Measurements from ENCODE around the gene MOGAT1. TPM values are rescaled to one million over a fixed set of nuclear protein-coding genes. Genes with fewer than 3 reads are reported as not detected.

The MOGAT1 gene
- total and polyA plus RNA-seq, 2 of the 13 experiments (the other 11 are each of a cell fraction or from before 2014, with no cell fraction given) = 0.98 to 4.3 TPM

DNA sequence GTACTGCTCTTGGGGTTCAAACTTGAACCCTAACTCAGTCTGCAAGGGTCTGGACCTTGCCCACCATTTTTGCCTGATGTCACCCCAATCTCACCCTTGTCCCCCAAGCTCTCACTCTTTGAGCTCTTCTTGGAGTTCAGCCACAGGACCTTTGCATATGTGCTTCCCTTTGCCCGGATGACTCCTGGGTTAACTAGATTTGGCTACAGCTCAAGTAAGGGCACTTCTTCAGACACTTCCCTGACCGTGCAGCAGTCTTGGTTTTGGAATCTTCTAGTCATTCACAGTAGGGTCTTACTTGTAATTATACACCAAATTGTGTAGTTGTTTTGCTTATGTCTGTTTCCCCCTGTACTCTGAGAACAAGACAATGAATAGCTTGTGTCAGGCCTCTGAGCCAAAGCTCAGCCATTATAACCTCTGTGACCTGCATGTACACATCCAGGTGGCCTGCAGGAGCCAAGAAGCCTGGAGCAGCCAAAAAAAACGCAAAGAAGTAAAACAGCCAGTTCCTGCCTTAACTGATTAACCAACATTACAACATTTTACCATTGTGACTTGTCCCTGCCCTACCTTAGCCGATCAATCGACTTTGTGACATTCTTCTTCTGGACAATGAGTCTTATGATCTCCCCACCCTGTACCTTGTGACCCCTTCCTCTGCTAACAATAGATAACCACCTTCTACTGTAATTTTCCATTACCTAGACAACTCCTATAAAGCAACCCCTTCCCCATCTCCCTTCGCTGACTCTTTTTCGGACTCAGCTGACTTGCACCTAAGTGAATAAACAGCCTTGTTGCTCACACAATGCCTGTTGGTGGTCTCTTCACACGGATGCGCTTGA, 1.0 kb upstream of the MOGAT1 start (continued):
- TF ChIP-seq, protein P1, sequence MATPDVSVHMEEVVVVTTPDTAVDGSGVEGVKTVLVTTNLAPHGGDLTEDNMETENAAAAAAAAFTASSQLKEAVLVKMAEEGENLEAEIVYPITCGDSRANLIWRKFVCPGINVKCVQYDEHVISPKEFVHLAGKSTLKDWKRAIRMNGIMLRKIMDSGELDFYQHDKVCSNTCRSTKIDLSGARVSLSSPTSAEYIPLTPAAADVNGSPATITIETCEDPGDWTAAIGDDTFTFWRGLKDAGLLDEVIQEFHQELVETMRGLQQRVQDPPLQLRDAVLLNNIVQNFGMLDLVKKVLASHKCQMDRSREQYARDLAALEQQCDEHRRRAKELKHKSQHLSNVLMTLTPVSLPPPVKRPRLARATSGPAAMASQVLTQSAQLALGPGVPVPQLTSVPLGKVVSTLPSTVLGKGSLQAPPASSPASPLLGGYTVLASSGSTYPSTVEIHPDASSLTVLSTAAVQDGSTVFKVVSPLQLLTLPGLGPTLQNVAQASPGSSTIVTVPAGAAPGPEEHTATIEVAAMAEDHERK (CRISPR knock-in tag; IDR thresholded peaks at IDR 0.05; ENCODE audit: low read depth) = no peak
- TF ChIP-seq, protein P2, sequence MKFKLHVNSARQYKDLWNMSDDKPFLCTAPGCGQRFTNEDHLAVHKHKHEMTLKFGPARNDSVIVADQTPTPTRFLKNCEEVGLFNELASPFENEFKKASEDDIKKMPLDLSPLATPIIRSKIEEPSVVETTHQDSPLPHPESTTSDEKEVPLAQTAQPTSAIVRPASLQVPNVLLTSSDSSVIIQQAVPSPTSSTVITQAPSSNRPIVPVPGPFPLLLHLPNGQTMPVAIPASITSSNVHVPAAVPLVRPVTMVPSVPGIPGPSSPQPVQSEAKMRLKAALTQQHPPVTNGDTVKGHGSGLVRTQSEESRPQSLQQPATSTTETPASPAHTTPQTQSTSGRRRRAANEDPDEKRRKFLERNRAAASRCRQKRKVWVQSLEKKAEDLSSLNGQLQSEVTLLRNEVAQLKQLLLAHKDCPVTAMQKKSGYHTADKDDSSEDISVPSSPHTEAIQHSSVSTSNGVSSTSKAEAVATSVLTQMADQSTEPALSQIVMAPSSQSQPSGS (CRISPR knock-in tag; IDR thresholded peaks at IDR 0.05) = 0 out of 2 replicates have a peak, but pooled peaks have one; percentile 53
- TF ChIP-seq LCORL (IDR thresholded peaks at IDR 0.05) (0 out of 2 replicates have a peak, but pooled peaks have one; percentile 36), LCORL (CRISPR knock-in tag; IDR thresholded peaks at IDR 0.05) (no peak), ZMYM2 (CRISPR knock-in tag; IDR thresholded peaks at IDR 0.05) (no peak; the same call in 1 of the 2 replicates), MED8 (CRISPR knock-in tag; IDR thresholded peaks at IDR 0.05; ENCODE audit: insufficient replicate concordance) (peak; percentile 35), NFKBIZ (CRISPR knock-in tag; IDR thresholded peaks at IDR 0.05) (no peak), PRPF4 (IDR thresholded peaks at IDR 0.05; ENCODE audit: low read depth, low read length, poor library complexity, severe bottlenecking) (no peak), ZNF879 (CRISPR knock-in tag; IDR thresholded peaks at IDR 0.05) (0 out of 2 replicates have a peak, but pooled peaks have one; percentile 5), SP4 (CRISPR knock-in tag; IDR thresholded peaks at IDR 0.05) (no peak), SP140L (CRISPR knock-in tag; IDR thresholded peaks at IDR 0.05; ENCODE audit: borderline replicate concordance) (0 out of 2 replicates have a peak, but pooled peaks have one; percentile 33), ZSCAN22 (CRISPR knock-in tag; IDR thresholded peaks at IDR 0.05) (no peak), NCOA1 (CRISPR knock-in tag; IDR thresholded peaks at IDR 0.05) (peak; percentile 5; the same call in 1 of the 2 replicates), HNRNPH1 (optimal IDR thresholded peaks at IDR 0.05; ENCODE audit: low read depth, low read length) (no peak), SAFB2 (CRISPR knock-in tag; IDR thresholded peaks at IDR 0.05; ENCODE audit: borderline replicate concordance, low read depth) (no peak)
- TF ChIP-seq, protein P3, sequence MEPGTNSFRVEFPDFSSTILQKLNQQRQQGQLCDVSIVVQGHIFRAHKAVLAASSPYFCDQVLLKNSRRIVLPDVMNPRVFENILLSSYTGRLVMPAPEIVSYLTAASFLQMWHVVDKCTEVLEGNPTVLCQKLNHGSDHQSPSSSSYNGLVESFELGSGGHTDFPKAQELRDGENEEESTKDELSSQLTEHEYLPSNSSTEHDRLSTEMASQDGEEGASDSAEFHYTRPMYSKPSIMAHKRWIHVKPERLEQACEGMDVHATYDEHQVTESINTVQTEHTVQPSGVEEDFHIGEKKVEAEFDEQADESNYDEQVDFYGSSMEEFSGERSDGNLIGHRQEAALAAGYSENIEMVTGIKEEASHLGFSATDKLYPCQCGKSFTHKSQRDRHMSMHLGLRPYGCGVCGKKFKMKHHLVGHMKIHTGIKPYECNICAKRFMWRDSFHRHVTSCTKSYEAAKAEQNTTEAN (CRISPR knock-in tag; conservative IDR thresholded peaks at IDR 0.05) = no peak
- TF ChIP-seq, protein P4, sequence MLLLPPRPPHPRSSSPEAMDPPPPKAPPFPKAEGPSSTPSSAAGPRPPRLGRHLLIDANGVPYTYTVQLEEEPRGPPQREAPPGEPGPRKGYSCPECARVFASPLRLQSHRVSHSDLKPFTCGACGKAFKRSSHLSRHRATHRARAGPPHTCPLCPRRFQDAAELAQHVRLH (CRISPR knock-in tag; IDR thresholded peaks at IDR 0.05; ENCODE audit: borderline replicate concordance, low read depth) = peak; percentile 61; the same call in 1 of the 2 replicates
- TF ChIP-seq, protein P5, sequence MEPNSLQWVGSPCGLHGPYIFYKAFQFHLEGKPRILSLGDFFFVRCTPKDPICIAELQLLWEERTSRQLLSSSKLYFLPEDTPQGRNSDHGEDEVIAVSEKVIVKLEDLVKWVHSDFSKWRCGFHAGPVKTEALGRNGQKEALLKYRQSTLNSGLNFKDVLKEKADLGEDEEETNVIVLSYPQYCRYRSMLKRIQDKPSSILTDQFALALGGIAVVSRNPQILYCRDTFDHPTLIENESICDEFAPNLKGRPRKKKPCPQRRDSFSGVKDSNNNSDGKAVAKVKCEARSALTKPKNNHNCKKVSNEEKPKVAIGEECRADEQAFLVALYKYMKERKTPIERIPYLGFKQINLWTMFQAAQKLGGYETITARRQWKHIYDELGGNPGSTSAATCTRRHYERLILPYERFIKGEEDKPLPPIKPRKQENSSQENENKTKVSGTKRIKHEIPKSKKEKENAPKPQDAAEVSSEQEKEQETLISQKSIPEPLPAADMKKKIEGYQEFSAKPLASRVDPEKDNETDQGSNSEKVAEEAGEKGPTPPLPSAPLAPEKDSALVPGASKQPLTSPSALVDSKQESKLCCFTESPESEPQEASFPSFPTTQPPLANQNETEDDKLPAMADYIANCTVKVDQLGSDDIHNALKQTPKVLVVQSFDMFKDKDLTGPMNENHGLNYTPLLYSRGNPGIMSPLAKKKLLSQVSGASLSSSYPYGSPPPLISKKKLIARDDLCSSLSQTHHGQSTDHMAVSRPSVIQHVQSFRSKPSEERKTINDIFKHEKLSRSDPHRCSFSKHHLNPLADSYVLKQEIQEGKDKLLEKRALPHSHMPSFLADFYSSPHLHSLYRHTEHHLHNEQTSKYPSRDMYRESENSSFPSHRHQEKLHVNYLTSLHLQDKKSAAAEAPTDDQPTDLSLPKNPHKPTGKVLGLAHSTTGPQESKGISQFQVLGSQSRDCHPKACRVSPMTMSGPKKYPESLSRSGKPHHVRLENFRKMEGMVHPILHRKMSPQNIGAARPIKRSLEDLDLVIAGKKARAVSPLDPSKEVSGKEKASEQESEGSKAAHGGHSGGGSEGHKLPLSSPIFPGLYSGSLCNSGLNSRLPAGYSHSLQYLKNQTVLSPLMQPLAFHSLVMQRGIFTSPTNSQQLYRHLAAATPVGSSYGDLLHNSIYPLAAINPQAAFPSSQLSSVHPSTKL (CRISPR knock-in tag; IDR thresholded peaks at IDR 0.05) = peak; percentile 75

Measured in HepG2 (cell line).